Neural cell (in vitro differentiated cells): ENCODE measurements around the gene ZNF182. TPM values are rescaled to one million over a fixed set of nuclear protein-coding genes. Genes with fewer than 3 reads are reported as not detected.
"Not testable (repeated sequence)": the region's sequence is repeated elsewhere in the genome, so short reads cannot be mapped to it uniquely, and the experiment has no call there.

ENCODE experiments used
- H2AFZ ChIP-seq: fragments of 200-600, 300-800 bp; sonication (generic), shearing (Covaris generic); 2 replicates; pipeline ENCODE4 v1.6.0; 2014; ENCODE audit warnings: low read depth, mild to moderate bottlenecking, antibody characterized with exemption, low read length, moderate library complexity
- H3F3A ChIP-seq: fragments of 200-600 bp; shearing (Covaris generic); 2 replicates; pipeline ENCODE4 v1.6.1; 2016; ENCODE audit warnings: mild to moderate bottlenecking, moderate library complexity, mixed read lengths, antibody characterized with exemption, low read length; ENCODE audit not compliant: insufficient read depth, poor library complexity, severe bottlenecking
- H3K27ac ChIP-seq: fragments of 200-600, 300-800 bp; sonication (generic), shearing (Covaris generic); 2 replicates; pipeline ENCODE4 v1.5.1; 2014; ENCODE audit warnings: mild to moderate bottlenecking, low read length, moderate library complexity
- H3K27me3 ChIP-seq: fragments of 300-800, 200-600 bp; sonication (generic), shearing (Covaris generic); 2 replicates; pipeline ENCODE4 v1.6.0; 2014; ENCODE audit warnings: mild to moderate bottlenecking, low read depth, low read length, moderate library complexity; ENCODE audit not compliant: insufficient read depth
- H3K36me3 ChIP-seq: fragments of 300-800, 200-600 bp; sonication (generic), shearing (Covaris generic); 2 replicates; pipeline ENCODE4 v1.5.1; 2014; ENCODE audit warnings: mild to moderate bottlenecking, antibody characterized with exemption, low read length, moderate library complexity; ENCODE audit not compliant: insufficient read depth
- H3K4me2 ChIP-seq: fragments of 300-800, 200-600 bp; sonication (generic), shearing (Covaris generic); 2 replicates; pipeline ENCODE4 v1.6.0; 2014; ENCODE audit warnings: mild to moderate bottlenecking, low read length
- H3K4me3 ChIP-seq: fragments of 300-800, 200-600 bp; sonication (generic), shearing (Covaris generic); 2 replicates; pipeline ENCODE4 v1.5.1; 2014; ENCODE audit warnings: mild to moderate bottlenecking, low read length, moderate library complexity
- H3K79me2 ChIP-seq: fragments of 200-600 bp; shearing (Covaris generic); replicated peaks from 2 replicates; pipeline ENCODE4 v1.6.0; 2014; ENCODE audit warnings: mild to moderate bottlenecking, low read length, moderate library complexity; ENCODE audit not compliant: insufficient read depth
- H3K9ac ChIP-seq: fragments of 300-800, 200-600 bp; sonication (generic), shearing (Covaris generic); 2 replicates; pipeline ENCODE4 v1.6.1; 2016; ENCODE audit warnings: mild to moderate bottlenecking, low read length, mixed read lengths
- H3K9me2 ChIP-seq: fragments of 200-600 bp; shearing (Covaris generic); 2 replicates; pipeline ENCODE4 v1.6.1; 2016; ENCODE audit warnings: mild to moderate bottlenecking, low read length, mixed read lengths; ENCODE audit not compliant: insufficient read depth
- H3K9me3 ChIP-seq: fragments of 200-600, 300-800 bp; sonication (generic), shearing (Covaris generic); 2 replicates; pipeline ENCODE4 v1.6.1; 2016; ENCODE audit warnings: mild to moderate bottlenecking, mixed run types, low read length, moderate library complexity, mixed read lengths
- H4K20me1 ChIP-seq: fragments of 200-600 bp; shearing (Covaris generic); 2 replicates; pipeline ENCODE4 v1.6.1; 2016; ENCODE audit warnings: mild to moderate bottlenecking, mixed run types; ENCODE audit not compliant: insufficient read depth
- EP300 ChIP-seq: fragments of 450-650 bp; conservative IDR thresholded peaks from 2 replicates; pipeline ENCODE4 v1.6.1; 2014; ENCODE audit warnings: antibody characterized with exemption, mild to moderate bottlenecking, moderate library complexity; ENCODE audit not compliant: poor library complexity, severe bottlenecking
- EZH2 ChIP-seq: fragments of 200-600, 300-800 bp; shearing (Covaris generic), sonication (generic); IDR thresholded peaks from 2 replicates; pipeline ENCODE4 v1.6.1; 2014; ENCODE audit warnings: antibody characterized with exemption, low read length, borderline replicate concordance, mild to moderate bottlenecking; ENCODE audit not compliant: insufficient read depth, poor library complexity, severe bottlenecking
- MXI1 ChIP-seq: fragments of 450-650 bp; conservative IDR thresholded peaks from 2 replicates; pipeline ENCODE4 v1.6.1; 2014; ENCODE audit warnings: antibody characterized with exemption, mild to moderate bottlenecking; ENCODE audit not compliant: poor library complexity, severe bottlenecking
- POLR2AphosphoS5 ChIP-seq: IDR thresholded peaks from 2 replicates; pipeline ENCODE4 v1.6.1; 2012
- RAD21 ChIP-seq: fragments of 450-650 bp; conservative IDR thresholded peaks from 2 replicates; pipeline ENCODE4 v1.6.1; 2014; ENCODE audit warnings: antibody characterized with exemption, mild to moderate bottlenecking, moderate library complexity
- REST ChIP-seq: IDR thresholded peaks from 2 replicates; pipeline ENCODE4 v1.6.1; 2012; ENCODE audit warnings: borderline replicate concordance
- SMC3 ChIP-seq: fragments of 450-650 bp; conservative IDR thresholded peaks from 2 replicates; pipeline ENCODE4 v1.6.1; 2014; ENCODE audit warnings: antibody characterized with exemption, mild to moderate bottlenecking, moderate library complexity; ENCODE audit not compliant: poor library complexity
- TAF1 ChIP-seq: IDR thresholded peaks from 2 replicates; pipeline ENCODE4 v1.6.1; 2012; ENCODE audit warnings: low read depth
- polyA plus RNA-seq: library from polyadenylated mRNA; depleted of rRNA; stranded (reverse); fragments of >200 nt; gene quantifications from 2 replicates; pipeline ENCODE4 v1.2.3, GENCODE V29; 2014
- TF ChIP-seq, protein P1 (sequence below): fragments of 450-650 bp; IDR thresholded peaks from 2 replicates; pipeline ENCODE4 v1.5.1; 2014; ENCODE audit warnings: antibody characterized with exemption, mild to moderate bottlenecking, moderate library complexity; ENCODE audit not compliant: poor library complexity, severe bottlenecking

The ZNF182 gene
- polyA plus RNA-seq, 1 donor from 2014 or later = 12.2 TPM

DNA sequence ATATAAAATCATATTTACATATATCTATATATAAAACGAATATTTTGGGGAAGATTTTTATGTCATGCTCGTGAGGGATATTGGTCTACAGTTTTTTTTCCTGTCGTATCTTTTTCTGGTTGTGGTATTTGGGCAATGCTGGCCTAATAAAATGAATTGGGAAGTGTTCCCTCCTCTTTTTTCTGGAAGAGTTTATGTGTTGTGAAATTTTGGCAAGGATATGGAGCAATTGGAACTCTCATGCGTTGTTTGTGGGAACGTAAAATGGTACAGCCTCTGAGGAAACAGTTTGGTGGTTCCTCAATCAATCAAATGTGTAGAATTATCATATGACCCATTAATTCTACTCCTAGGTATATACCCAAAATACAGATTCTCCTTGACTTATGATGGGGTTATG is 69.8 kb downstream of the ZNF182 start:
- no peaks in the 10 kb centered on the region for H3K27me3 ChIP-seq
- H3K27ac ChIP-seq = no peak overlapping the region
- TF ChIP-seq, protein P1, sequence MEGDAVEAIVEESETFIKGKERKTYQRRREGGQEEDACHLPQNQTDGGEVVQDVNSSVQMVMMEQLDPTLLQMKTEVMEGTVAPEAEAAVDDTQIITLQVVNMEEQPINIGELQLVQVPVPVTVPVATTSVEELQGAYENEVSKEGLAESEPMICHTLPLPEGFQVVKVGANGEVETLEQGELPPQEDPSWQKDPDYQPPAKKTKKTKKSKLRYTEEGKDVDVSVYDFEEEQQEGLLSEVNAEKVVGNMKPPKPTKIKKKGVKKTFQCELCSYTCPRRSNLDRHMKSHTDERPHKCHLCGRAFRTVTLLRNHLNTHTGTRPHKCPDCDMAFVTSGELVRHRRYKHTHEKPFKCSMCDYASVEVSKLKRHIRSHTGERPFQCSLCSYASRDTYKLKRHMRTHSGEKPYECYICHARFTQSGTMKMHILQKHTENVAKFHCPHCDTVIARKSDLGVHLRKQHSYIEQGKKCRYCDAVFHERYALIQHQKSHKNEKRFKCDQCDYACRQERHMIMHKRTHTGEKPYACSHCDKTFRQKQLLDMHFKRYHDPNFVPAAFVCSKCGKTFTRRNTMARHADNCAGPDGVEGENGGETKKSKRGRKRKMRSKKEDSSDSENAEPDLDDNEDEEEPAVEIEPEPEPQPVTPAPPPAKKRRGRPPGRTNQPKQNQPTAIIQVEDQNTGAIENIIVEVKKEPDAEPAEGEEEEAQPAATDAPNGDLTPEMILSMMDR = no peak
- no peak for TF ChIP-seq POLR2AphosphoS5
- TF ChIP-seq TAF1 = no peak
- no peak for TF ChIP-seq EP300
- TF ChIP-seq REST = no peak
- no peak for TF ChIP-seq EZH2
- no peak for TF ChIP-seq RAD21
- no peak for TF ChIP-seq MXI1
- TF ChIP-seq SMC3 = no peak
- H3K79me2 ChIP-seq = no peaks in the 10 kb centered on the region
- no peaks in the 10 kb centered on the region for H3K9me2 ChIP-seq
- no peak overlapping the region for H3K4me2 ChIP-seq
- H3K9ac ChIP-seq = no peak overlapping the region
- H3K9me3 ChIP-seq = no peaks in the 10 kb centered on the region
- H3K36me3 ChIP-seq = no peaks in the 10 kb centered on the region
- H2AFZ ChIP-seq = no peak overlapping the region
- H3F3A ChIP-seq = no peaks in the 10 kb centered on the region
- no peaks in the 10 kb centered on the region for H4K20me1 ChIP-seq
- no peak overlapping the region for H3K4me3 ChIP-seq

- H3K4me3 ChIP-seq, H3K4me2 ChIP-seq, H3K9ac ChIP-seq, H3K79me2 ChIP-seq, H3K9me2 ChIP-seq, H4K20me1 ChIP-seq, H3K36me3 ChIP-seq, H3K9me3 ChIP-seq, H2AFZ ChIP-seq, H3K27ac ChIP-seq, H3K27me3 ChIP-seq, H3F3A ChIP-seq: not testable (repeated sequence)
Measured at GRCh38 chrX:47931970-47932369, 71.8 kb downstream of the ZNF182 start.

- no peaks in the 10 kb centered on the region for H3K9me2 ChIP-seq
- H3F3A ChIP-seq = no peaks in the 10 kb centered on the region
- H2AFZ ChIP-seq = no peak overlapping the region
- H3K79me2 ChIP-seq = no peaks in the 10 kb centered on the region
- no peaks in the 10 kb centered on the region for H3K36me3 ChIP-seq
- no peaks in the 10 kb centered on the region for H3K27me3 ChIP-seq
- H4K20me1 ChIP-seq = no peaks in the 10 kb centered on the region
- TF ChIP-seq, protein P1 = no peak
- TF ChIP-seq EP300 = no peak
- TF ChIP-seq REST = no peak
- no peak for TF ChIP-seq TAF1
- TF ChIP-seq POLR2AphosphoS5 = no peak
- TF ChIP-seq RAD21 = no peak
- no peak for TF ChIP-seq SMC3
- TF ChIP-seq EZH2 = no peak
- no peak for TF ChIP-seq MXI1
- no peak overlapping the region for H3K4me3 ChIP-seq
- no peak overlapping the region for H3K4me2 ChIP-seq
- H3K9me3 ChIP-seq = no peaks in the 10 kb centered on the region
- no peak overlapping the region for H3K27ac ChIP-seq
- H3K9ac ChIP-seq = no peak overlapping the region
Measured at GRCh38 chrX:47927212-47927611, 76.6 kb downstream of the ZNF182 start.
